ENCODE results near the gene TOMM40. TPM values are rescaled to one million over a fixed set of nuclear protein-coding genes. Genes with fewer than 3 reads are reported as not detected.

The TOMM40 gene
- total and polyA plus RNA-seq, 10 donors = 19.3 to 49.0 (median 32.0) TPM

- intact Hi-C loops (cut with DNase I; ENCODE audit: low total_unique reads) = no loop called here
- Histone ChIP-seq H3K4me1 (peaks cover 11 to 24% (median 22%) of the 10 kb centered on the region in 6 donors), H3K27ac (no peak overlapping the region), H3K4me3 (no peak overlapping the region), H3K36me3 (peaks cover 0 to 79% (median 69%) of the 10 kb centered on the region in 6 donors), H3K27me3 (replicated peaks in 1 of 7) (peaks cover 0 to 11% (median 9%) of the 10 kb centered on the region in 7 donors), H3K9me3 (no peaks in the 10 kb centered on the region)
- 88 to 97% (median 93%) methylated on average over 13 to 19 of the region's 19 CpGs for WGBS, 5 donors
- no peak for DNase-seq
- no peak for TF ChIP-seq CTCF (IDR thresholded peaks at IDR 0.05 in 8 of 11, conservative IDR thresholded peaks at IDR 0.05 in 3 of 11)
- no peak for TF ChIP-seq POLR2A (IDR thresholded peaks at IDR 0.05)
- peak in 1 of 3 donors; percentile 11 for TF ChIP-seq POLR2AphosphoS5 (IDR thresholded peaks at IDR 0.05)
These were observed 9.5 kb downstream of the TOMM40 start for GRCh38 chr19:44900328-44901244.

GRCh38 chr19:44903216-44903601 lies 12.2 kb downstream of the TOMM40 start:
- Histone ChIP-seq H3K4me1 (peaks cover 16 to 40% (median 32%) of the 10 kb centered on the region in 6 donors), H3K27ac (no peak overlapping the region), H3K4me3 (no peak overlapping the region), H3K27me3 (replicated peaks in 1 of 7) (peaks cover 0 to 34% (median 23%) of the 10 kb centered on the region in 7 donors), H3K36me3 (peaks cover 0 to 53% (median 43%) of the 10 kb centered on the region in 6 donors), H3K9me3 (no peaks in the 10 kb centered on the region)
- DNase-seq = no peak
- intact Hi-C loops (cut with DNase I; ENCODE audit: low total_unique reads) = no loop called here
- TF ChIP-seq POLR2A (IDR thresholded peaks at IDR 0.05) = no peak
- no peak for TF ChIP-seq POLR2AphosphoS5 (IDR thresholded peaks at IDR 0.05)
- no peak for TF ChIP-seq CTCF (IDR thresholded peaks at IDR 0.05 in 8 of 11, conservative IDR thresholded peaks at IDR 0.05 in 3 of 11)
- 76 to 86% (median 78%) methylated on average over 13 to 15 of the region's 15 CpGs for WGBS, 5 donors

GRCh38 chr19:44903602-44904425 lies 12.8 kb downstream of the TOMM40 start:
- Histone ChIP-seq H3K27ac (peak overlapping the region in 2 of 8 donors; percentile 16 to 52), H3K36me3 (peaks cover 0 to 49% (median 39%) of the 10 kb centered on the region in 6 donors), H3K4me3 (no peak overlapping the region), H3K9me3 (no peaks in the 10 kb centered on the region), H3K4me1 (peaks cover 16 to 40% (median 32%) of the 10 kb centered on the region in 6 donors), H3K27me3 (replicated peaks in 1 of 7) (peaks cover 0 to 34% (median 23%) of the 10 kb centered on the region in 7 donors)
- DNase-seq = peak; percentile 94
- intact Hi-C loops (cut with DNase I; ENCODE audit: low total_unique reads) = loop anchor here (2.0 kb wide), 1 partner anchor 47 kb away; no protein-coding TSS in a partner anchor
- TF ChIP-seq POLR2AphosphoS5 (IDR thresholded peaks at IDR 0.05) = peak; percentile 45 to 73 (median 65)
- peak; percentile 89 to 99 (median 97) for TF ChIP-seq CTCF (IDR thresholded peaks at IDR 0.05 in 8 of 11, conservative IDR thresholded peaks at IDR 0.05 in 3 of 11)
- no peak for TF ChIP-seq POLR2A (IDR thresholded peaks at IDR 0.05)
- 13 to 31% (median 22%) methylated on average over 18 to 24 of the region's 24 CpGs for WGBS, 5 donors

All from spleen (tissue), 11 donors.